Measurements from ENCODE around the gene TRABD2B.

TRABD2B gene

GRCh38 chr1:47993881-47994625 lies 3.1 kb downstream of the TRABD2B start:
- in situ Hi-C loops (cut with HindIII; ENCODE audit: low sequenced_read_pairs), result loop anchor here (5.0 kb wide), 1 partner anchor 88 kb away; no protein-coding TSS in a partner anchor

DNA sequence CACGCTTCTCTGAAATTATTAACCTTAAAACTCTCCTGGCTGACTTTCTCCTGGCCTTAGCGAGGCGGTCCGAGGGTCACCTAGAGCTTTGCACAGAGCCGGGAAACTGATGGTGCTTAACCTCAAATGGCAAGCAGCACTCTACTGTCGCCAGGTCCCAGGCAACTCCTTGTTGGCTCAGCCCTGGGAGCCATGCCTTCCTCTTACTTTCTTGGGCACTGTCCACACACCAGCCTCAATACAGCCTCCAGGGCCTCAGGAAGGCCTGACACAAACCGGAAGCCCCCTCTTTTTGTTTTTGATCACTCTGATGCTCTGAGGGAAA lies 3.8 kb downstream of the TRABD2B start:
- in situ Hi-C loops (cut with HindIII; ENCODE audit: low sequenced_read_pairs), result loop anchor here (5.0 kb wide), 1 partner anchor 89 kb away; no protein-coding TSS in a partner anchor

DNA sequence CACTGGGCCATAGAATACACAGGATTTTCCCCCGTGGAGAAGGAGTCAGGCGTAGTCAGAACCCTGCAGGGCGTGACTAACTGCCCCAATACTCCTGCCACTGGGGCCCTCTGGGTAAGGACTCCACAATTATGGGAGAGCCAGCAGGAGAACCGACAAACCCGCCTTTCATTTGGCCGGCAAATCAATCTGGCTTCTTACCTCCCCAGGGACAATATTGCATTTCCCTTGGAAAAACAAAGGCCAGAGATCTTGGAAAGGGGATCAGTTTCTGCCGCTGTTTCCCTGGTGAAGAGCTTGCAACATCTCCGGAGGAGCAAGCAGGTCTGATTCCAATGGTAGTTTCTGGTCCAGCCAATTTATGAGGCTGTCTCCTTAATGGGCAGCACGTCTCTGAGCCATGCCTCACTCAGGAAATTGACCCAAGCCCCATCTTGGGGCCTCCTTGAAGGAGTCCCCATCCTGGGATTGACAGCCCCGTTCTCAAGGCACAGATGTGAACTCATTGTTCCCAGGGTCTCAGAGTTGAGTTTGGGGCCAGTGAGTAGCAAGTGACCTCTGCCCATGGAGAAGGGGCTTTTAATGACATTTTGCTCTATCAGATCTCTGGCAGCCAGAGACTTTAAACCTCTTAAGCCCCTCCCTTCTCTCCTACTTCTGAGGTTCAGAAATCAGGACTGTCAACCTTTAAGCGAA lies 4.3 kb downstream of the TRABD2B start:
- in situ Hi-C loops (cut with HindIII; ENCODE audit: low sequenced_read_pairs), result loop anchor here (5.0 kb wide), 1 partner anchor 89 kb away; no protein-coding TSS in a partner anchor

DNA sequence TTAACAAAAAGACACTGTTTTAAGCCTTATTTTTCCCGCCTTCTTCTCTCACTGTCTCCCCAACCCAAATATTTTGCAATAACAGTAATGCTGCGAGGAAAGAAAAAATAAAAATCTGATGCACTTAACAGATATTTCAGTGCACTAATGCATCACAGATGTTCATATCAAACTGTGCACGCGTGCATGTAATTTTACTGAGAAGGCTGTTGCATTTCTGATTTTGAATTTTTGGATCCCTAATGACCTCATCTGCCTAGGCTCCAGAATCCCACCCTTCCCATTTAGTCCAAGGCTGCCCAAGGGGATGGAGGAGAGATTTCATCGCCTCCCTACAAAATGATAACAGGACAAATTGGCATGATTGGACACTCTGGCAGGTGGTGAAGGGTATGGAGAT lies 5.5 kb downstream of the TRABD2B start:
- in situ Hi-C loops (cut with HindIII; ENCODE audit: low sequenced_read_pairs), result loop anchor here (5.0 kb wide), 1 partner anchor 91 kb away; no protein-coding TSS in a partner anchor

DNA sequence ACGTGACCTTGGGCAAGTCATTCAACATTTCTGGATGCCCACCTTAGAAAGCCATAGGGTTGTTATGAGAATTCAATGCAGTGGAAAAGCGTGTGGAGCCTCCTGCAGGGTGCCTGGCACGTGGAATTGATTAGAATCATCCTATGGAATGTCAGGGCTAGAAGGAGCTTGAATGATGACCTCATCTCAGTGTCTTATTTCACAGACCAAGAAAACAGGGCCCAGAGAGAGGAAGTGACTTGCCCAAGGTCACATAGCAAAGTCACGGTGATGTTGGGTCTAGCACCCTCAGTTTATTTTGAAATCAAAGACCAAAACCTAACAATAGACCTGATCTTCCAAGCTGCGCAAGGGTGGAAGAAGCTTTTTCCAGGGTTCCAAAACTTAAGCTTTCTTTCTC lies 6.0 kb downstream of the TRABD2B start:
- in situ Hi-C loops (cut with HindIII; ENCODE audit: low sequenced_read_pairs), result loop anchor here (5.0 kb wide), 1 partner anchor 91 kb away; no protein-coding TSS in a partner anchor

GRCh38 chr1:47990286-47990685 lies 6.9 kb downstream of the TRABD2B start:
- in situ Hi-C loops (cut with HindIII; ENCODE audit: low sequenced_read_pairs), result loop anchor here (5.0 kb wide), 1 partner anchor 92 kb away; no protein-coding TSS in a partner anchor

GRCh38 chr1:47987601-47988000 lies 9.6 kb downstream of the TRABD2B start:
- in situ Hi-C loops (cut with HindIII; ENCODE audit: low sequenced_read_pairs), result loop anchor here (5.0 kb wide), 1 partner anchor 75 kb away; no protein-coding TSS in a partner anchor

DNA sequence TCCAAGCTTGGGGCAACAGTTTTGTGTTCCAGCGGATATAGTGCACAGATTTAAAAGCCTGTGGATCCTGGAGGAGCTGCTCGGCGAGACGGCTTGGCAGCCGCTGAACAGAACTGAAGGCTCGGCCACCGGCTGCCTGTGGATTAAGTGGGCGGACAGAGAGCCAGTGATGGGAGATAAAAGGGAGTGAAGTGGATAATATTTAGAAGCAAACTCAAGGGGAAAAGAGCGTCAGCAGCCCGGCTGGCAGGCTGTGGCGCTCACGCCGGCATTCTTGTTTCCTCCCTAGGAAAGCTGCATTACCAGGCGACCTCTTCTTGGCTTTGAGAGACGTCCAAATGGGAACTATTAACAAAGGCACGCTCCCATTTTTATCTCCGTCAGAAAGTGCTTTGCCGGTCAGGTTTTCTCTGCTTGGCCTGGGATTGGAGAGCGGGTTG lies 10.4 kb downstream of the TRABD2B start:
- in situ Hi-C loops (cut with HindIII; ENCODE audit: low sequenced_read_pairs), result loop anchor here (5.0 kb wide), 1 partner anchor 76 kb away; no protein-coding TSS in a partner anchor

- in situ Hi-C loops (cut with HindIII; ENCODE audit: low sequenced_read_pairs), result loop anchor here (5.0 kb wide), 1 partner anchor 77 kb away; no protein-coding TSS in a partner anchor
Observed at GRCh38 chr1:47985018-47985417, 12.2 kb downstream of the TRABD2B start.

GRCh38 chr1:47984175-47984789 lies 12.9 kb downstream of the TRABD2B start:
- in situ Hi-C loops (cut with HindIII; ENCODE audit: low sequenced_read_pairs), result no loop called here

DNA sequence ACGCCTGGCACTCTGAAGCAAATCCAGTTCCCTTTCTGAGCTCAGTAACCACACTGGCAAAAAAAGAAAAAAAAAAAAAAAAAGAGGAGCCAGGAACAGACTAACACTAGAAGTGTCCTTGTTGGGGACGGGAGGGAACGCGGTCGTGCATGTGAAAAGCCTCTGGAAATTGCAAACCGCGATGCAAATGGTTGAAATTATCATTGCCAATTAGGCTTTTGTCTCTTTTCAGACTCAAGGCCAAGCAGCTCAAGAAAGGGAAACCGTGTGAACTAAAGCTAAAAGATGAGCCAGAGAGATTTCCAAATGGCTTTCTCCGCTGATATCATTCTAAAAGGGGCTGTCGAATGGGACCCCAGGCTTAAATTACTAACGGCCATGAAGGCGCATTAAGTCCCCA lies 13.5 kb downstream of the TRABD2B start:
- in situ Hi-C loops (cut with HindIII; ENCODE audit: low sequenced_read_pairs), result no loop called here

GRCh38 chr1:47981667-47982350 lies 15.4 kb downstream of the TRABD2B start:
- in situ Hi-C loops (cut with HindIII; ENCODE audit: low sequenced_read_pairs), result no loop called here

- in situ Hi-C loops (cut with HindIII; ENCODE audit: low sequenced_read_pairs), result no loop called here
Observed at GRCh38 chr1:47980501-47980900, 16.7 kb downstream of the TRABD2B start.

DNA sequence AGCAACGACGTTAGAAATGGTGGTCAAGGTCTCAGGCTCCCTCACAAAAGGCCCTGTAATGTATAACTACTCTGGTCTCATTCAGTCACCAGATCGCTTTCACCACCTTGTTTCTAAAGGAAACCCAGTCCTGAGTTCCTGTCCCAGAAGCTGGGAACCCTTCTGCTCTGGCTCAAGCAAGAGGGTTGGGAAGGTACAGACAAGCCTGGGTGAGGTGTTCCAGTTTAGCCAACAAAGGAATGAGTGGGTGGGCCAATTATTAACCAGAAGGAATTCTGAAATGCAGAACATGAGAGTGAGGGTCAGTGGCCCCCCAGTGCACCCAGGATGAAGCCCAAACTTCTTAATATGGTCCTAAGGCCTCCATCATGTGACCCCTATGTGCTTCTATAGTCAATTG lies 17.5 kb downstream of the TRABD2B start:
- in situ Hi-C loops (cut with HindIII; ENCODE audit: low sequenced_read_pairs), result no loop called here

DNA sequence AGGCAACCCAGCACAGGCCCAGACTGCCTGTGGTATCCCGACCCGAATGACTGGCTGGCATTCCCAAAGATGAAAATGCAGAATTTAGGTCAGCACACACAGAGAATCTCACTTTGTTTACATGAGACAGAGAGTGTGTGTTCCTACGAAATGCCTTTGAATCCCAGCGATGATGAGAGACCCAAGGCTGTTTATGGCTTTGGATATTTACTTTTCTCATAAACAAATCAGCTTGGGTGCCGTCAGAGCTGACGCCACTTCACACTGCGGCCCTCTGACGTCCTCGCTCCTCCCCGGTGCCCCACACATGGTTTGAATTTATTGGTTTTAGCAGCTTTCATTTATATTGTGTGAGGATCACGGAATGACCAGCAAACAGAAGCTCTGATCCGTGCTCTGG lies 18.7 kb downstream of the TRABD2B start:
- in situ Hi-C loops (cut with HindIII; ENCODE audit: low sequenced_read_pairs), result no loop called here

- in situ Hi-C loops (cut with HindIII; ENCODE audit: low sequenced_read_pairs), result no loop called here
Observed at GRCh38 chr1:47976728-47977127, 20.5 kb downstream of the TRABD2B start.

DNA sequence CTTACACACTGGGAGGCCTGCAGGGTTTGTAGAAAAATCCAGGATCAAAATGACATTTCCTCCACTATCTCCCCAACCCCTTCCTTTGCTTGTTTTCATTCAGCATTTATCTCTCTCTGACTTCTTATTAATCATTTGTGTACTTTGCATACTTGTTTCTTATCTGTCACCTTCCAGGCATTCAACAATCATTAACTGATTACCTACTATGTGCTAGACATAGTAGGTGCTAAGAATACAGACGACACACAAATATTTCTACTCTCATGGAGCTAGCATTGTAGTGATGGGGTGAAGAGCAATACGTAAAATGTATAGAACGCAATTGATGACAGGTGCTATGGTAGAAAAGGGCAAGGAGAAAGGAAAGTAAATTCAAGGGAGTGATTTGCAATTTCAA lies 20.9 kb downstream of the TRABD2B start:
- in situ Hi-C loops (cut with HindIII; ENCODE audit: low sequenced_read_pairs), result no loop called here

GRCh38 chr1:47975302-47975921 lies 21.8 kb downstream of the TRABD2B start:
- in situ Hi-C loops (cut with HindIII; ENCODE audit: low sequenced_read_pairs), result no loop called here

GRCh38 chr1:47972864-47973432 lies 24.2 kb downstream of the TRABD2B start:
- in situ Hi-C loops (cut with HindIII; ENCODE audit: low sequenced_read_pairs), result no loop called here
